H1 (cell line): ENCODE data around the gene MLPH. TPM values are rescaled to one million over a fixed set of nuclear protein-coding genes. Genes with fewer than 3 reads are reported as not detected.

ENCODE experiments used
- CTCF ChIA-PET: fragments of 300-600 bp; sonication (Branson Sonifier 250); formaldehyde crosslinking; loops from one replicate; lab custom pipeline; 2021; ENCODE audit not compliant: partially characterized antibody; lab: Charles Lee
- POLR2A ChIA-PET: fragments of 300-600 bp; sonication (Branson Sonifier 250); formaldehyde crosslinking; loops from one replicate; lab custom pipeline; 2021; ENCODE audit warnings: inconsistent platforms; ENCODE audit not compliant: partially characterized antibody; lab: Charles Lee
- DNase-seq, 2 experiments: peaks; one replicate each; pipeline versions ENCODE4 v3.0.0 to v3.0.0-alpha.2; 2010 to 2022; ENCODE audit warnings: low spot score in 2 of 2, low read depth in 1 of 2, mixed read lengths in 1 of 2
- FAIRE-seq: peaks from 2 replicates; lab custom pipeline; 2011; peaks lifted over from hg19 to GRCh38; lab: Jason Lieb, UNC
- H2AFZ ChIP-seq: 2 replicates; pipeline ENCODE4 v1.8.1; 2012; ENCODE audit warnings: low read length, inconsistent platforms
- H2AK5ac ChIP-seq: 2 replicates; pipeline ENCODE4 v1.6.1; 2013; ENCODE audit warnings: low read depth, low read length
- H2BK120ac ChIP-seq: replicated peaks from 2 replicates; pipeline ENCODE3; 2013; ENCODE audit warnings: low read depth, low read length, inconsistent platforms
- H2BK12ac ChIP-seq: 2 replicates; pipeline ENCODE4 v1.6.1; 2013; ENCODE audit warnings: low read depth, low read length
- H2BK15ac ChIP-seq: 2 replicates; pipeline ENCODE4 v1.6.1; 2013; ENCODE audit warnings: low read length
- H2BK20ac ChIP-seq: 2 replicates; pipeline ENCODE4 v1.6.1; 2013; ENCODE audit warnings: low read length
- H2BK5ac ChIP-seq: 2 replicates; pipeline ENCODE4 v1.6.1; 2013; ENCODE audit warnings: low read depth, low read length
- H3K14ac ChIP-seq: 2 replicates; pipeline ENCODE4 v1.6.1; 2013; ENCODE audit warnings: inconsistent platforms; ENCODE audit not compliant: insufficient read length
- H3K18ac ChIP-seq: 2 replicates; pipeline ENCODE4 v1.6.1; 2013; ENCODE audit warnings: low read length; ENCODE audit errors: extremely low read depth
- H3K23ac ChIP-seq: 2 replicates; pipeline ENCODE4 v1.6.1; 2013; ENCODE audit warnings: inconsistent platforms; ENCODE audit not compliant: insufficient read length
- H3K23me2 ChIP-seq: 2 replicates; pipeline ENCODE4 v1.6.1; 2013; ENCODE audit warnings: low read depth, low read length
- H3K27ac ChIP-seq: 2 replicates; pipeline ENCODE4 v1.6.1; 2011; ENCODE audit warnings: low read depth, low read length, inconsistent platforms
- H3K27me3 ChIP-seq, 4 experiments: replicated peaks in 1 of 4; 1 replicate in 1 of 4; 2 replicates in 3 of 4; pipeline versions ENCODE4 v1.6.1 to v1.8.1; 2011 to 2013; ENCODE audit warnings: low read length in 3 of 4, mild to moderate bottlenecking in 3 of 4, inconsistent platforms in 2 of 4, mixed read lengths in 2 of 4, moderate library complexity in 1 of 4; ENCODE audit not compliant: control insufficient read depth in 3 of 4, insufficient read depth in 3 of 4; ENCODE audit errors: extremely low read depth in 1 of 4
- H3K36me3 ChIP-seq, 4 experiments: 2 replicates each; pipeline versions ENCODE4 v1.6.1 to v1.8.1; 2011 to 2013; ENCODE audit warnings: mild to moderate bottlenecking in 4 of 4, low read length in 3 of 4, moderate library complexity in 2 of 4, control low read depth in 1 of 4, inconsistent platforms in 1 of 4; ENCODE audit not compliant: insufficient read depth in 4 of 4, control insufficient read depth in 2 of 4
- H3K4ac ChIP-seq: replicated peaks from 2 replicates; pipeline ENCODE3; 2013; ENCODE audit warnings: low read length, low read depth, mixed read lengths, inconsistent platforms; ENCODE audit not compliant: insufficient read length
- H3K4me1 ChIP-seq, 4 experiments: replicated peaks in 1 of 4; 1 replicate in 1 of 4; 2 replicates in 3 of 4; pipeline versions ENCODE4 v1.6.1 to v1.8.1; 2011 to 2013; ENCODE audit warnings: low read length in 3 of 4, inconsistent platforms in 2 of 4, mixed read lengths in 1 of 4; ENCODE audit not compliant: insufficient read depth in 4 of 4, control insufficient read depth in 3 of 4
- H3K4me2 ChIP-seq, 2 experiments: 2 replicates each; pipeline versions ENCODE4 v1.6.1 to v1.8.1; 2011 to 2013; ENCODE audit warnings: low read depth in 2 of 2, low read length in 2 of 2, control low read depth in 1 of 2, inconsistent platforms in 1 of 2, mild to moderate bottlenecking in 1 of 2; ENCODE audit not compliant: insufficient read depth in 1 of 2
- H3K4me3 ChIP-seq, 4 experiments: fragments of 200-600, 300-600 bp in 1 of 4; sonication (generic), shearing (Covaris generic), sonication (Bioruptor Twin) in 1 of 4; 2 replicates each; pipeline versions ENCODE4 v1.5.1 to v1.8.1; 2011 to 2016; ENCODE audit warnings: low read length in 4 of 4, low read depth in 3 of 4, control low read depth in 2 of 4, inconsistent platforms in 2 of 4, mild to moderate bottlenecking in 2 of 4, mixed read lengths in 1 of 4, moderate library complexity in 1 of 4; ENCODE audit not compliant: insufficient read depth in 2 of 4; ENCODE audit errors: extremely low read depth in 1 of 4
- H3K56ac ChIP-seq: replicated peaks from 2 replicates; pipeline ENCODE3; 2013; ENCODE audit warnings: low read depth, mild to moderate bottlenecking, mixed read lengths, low read length, inconsistent platforms; ENCODE audit not compliant: insufficient read length
- H3K79me1 ChIP-seq: 2 replicates; pipeline ENCODE4 v1.6.1; 2013; ENCODE audit warnings: low read depth, low read length, control low read depth
- H3K79me2 ChIP-seq, 2 experiments: 2 replicates each; pipeline versions ENCODE4 v1.6.1 to v1.8.1; 2012 to 2013; ENCODE audit warnings: low read length in 2 of 2, mild to moderate bottlenecking in 2 of 2, inconsistent platforms in 1 of 2; ENCODE audit not compliant: insufficient read depth in 2 of 2, control insufficient read depth in 1 of 2
- H3K9ac ChIP-seq, 4 experiments: replicated peaks in 1 of 4; 1 replicate in 1 of 4; 2 replicates in 3 of 4; pipeline versions ENCODE4 v1.6.1 to v1.8.1; 2011 to 2013; ENCODE audit warnings: low read depth in 3 of 4, low read length in 3 of 4, control low read depth in 2 of 4, mild to moderate bottlenecking in 2 of 4, moderate library complexity in 2 of 4, inconsistent platforms in 1 of 4; ENCODE audit errors: extremely low read depth in 1 of 4
- H3K9me3 ChIP-seq, 2 experiments: 2 replicates each; pipeline versions ENCODE4 v1.6.1 to v1.8.1; 2012 to 2013; ENCODE audit warnings: mild to moderate bottlenecking in 2 of 2, moderate library complexity in 2 of 2, control low read depth in 1 of 2, inconsistent platforms in 1 of 2, low read depth in 1 of 2, low read length in 1 of 2, mixed read lengths in 1 of 2; ENCODE audit not compliant: insufficient read depth in 2 of 2
- H4K20me1 ChIP-seq, 2 experiments: replicated peaks in 1 of 2; 2 replicates each; pipeline versions ENCODE3 to v1.8.1; 2011 to 2013; ENCODE audit warnings: inconsistent platforms in 2 of 2, low read length in 2 of 2, mild to moderate bottlenecking in 1 of 2; ENCODE audit not compliant: insufficient read depth in 2 of 2, control insufficient read depth in 1 of 2
- H4K5ac ChIP-seq: 2 replicates; pipeline ENCODE4 v1.6.1; 2013; ENCODE audit warnings: low read length, low read depth, mixed read lengths, inconsistent platforms; ENCODE audit not compliant: insufficient read length
- H4K8ac ChIP-seq: 2 replicates; pipeline ENCODE4 v1.8.0; 2013; ENCODE audit warnings: mild to moderate bottlenecking, moderate library complexity, low read length, inconsistent platforms; ENCODE audit not compliant: insufficient read depth; ENCODE audit errors: extremely low read depth
- H4K91ac ChIP-seq: replicated peaks from 2 replicates; pipeline ENCODE3; 2013; ENCODE audit warnings: low read length, mixed read lengths, inconsistent platforms; ENCODE audit not compliant: insufficient read length
- POLR2AphosphoS5 ChIP-seq: IDR thresholded peaks from 2 replicates; pipeline ENCODE4 v1.6.1; 2011; ENCODE audit warnings: low read depth, low read length
- SIX5 ChIP-seq: IDR thresholded peaks from 2 replicates; pipeline ENCODE4 v1.6.1; 2011; ENCODE audit warnings: mild to moderate bottlenecking, low read depth, low read length
- WGBS, 2 experiments: shearing (Covaris generic) in 1 of 2; methylation state at CpG; one replicate each; pipeline versions ENCODE4 v1.1.6 to v1.1.7; 2013 to 2015; ENCODE audit warnings: low lambda C conversion rate in 2 of 2, mixed read lengths in 2 of 2, inconsistent platforms in 1 of 2, low coverage in 1 of 2, missing lambda C conversion rate in 1 of 2; ENCODE audit not compliant: insufficient replicate concordance in 2 of 2, insufficient coverage in 1 of 2, insufficient read length in 1 of 2; ENCODE audit errors: extremely low coverage in 1 of 2, missing lambda C conversion rate in 1 of 2; 5-methylcytosine and 5-hydroxymethylcytosine counted together
- polyA plus RNA-seq, 7 experiments: library from polyadenylated mRNA; depleted of rRNA in 3 of 7; stranded (reverse) in 5 of 7; unstranded in 2 of 7; fragments of >200 nt in 5 of 7; fragments of 200-250 nt in 2 of 7; gene quantifications; 1 replicate in 5 of 7; 2 replicates in 1 of 7; 4 replicates in 1 of 7; pipeline versions ENCODE4 v1.2.1 to v1.2.3, GENCODE V29; 2011 to 2013; ENCODE audit warnings: missing spikeins in 2 of 7, mixed read lengths in 2 of 7
- total RNA-seq: library from RNA; stranded (reverse); fragmentation: NEBNext Ultra II Directional; extraction: Animal tissue kit (Norgen Biotek cat#: 25700); gene quantifications from 2 replicates; pipeline ENCODE4 v1.2.1, GENCODE V29; 2021

Gene MLPH
- total and polyA plus RNA-seq, 2 of the 8 experiments (the other 6 are each of a cell fraction or from before 2014, with no cell fraction given) = 12.7 to 17.0 TPM

- Histone ChIP-seq H3K23me2 (no peaks in the 10 kb centered on the region), H3K27ac (no peak overlapping the region), H3K18ac (no peak overlapping the region), H3K4me2 (no peak overlapping the region), H2BK120ac (no peak overlapping the region), H3K4me1 (no peaks in the 10 kb centered on the region; a peak in 1 of 7 replicates), H3K14ac (no peak overlapping the region), H3K27me3 (no peaks in the 10 kb centered on the region), H2AK5ac (no peak overlapping the region), H3K9ac (no peak overlapping the region), H4K91ac (no peak overlapping the region), H4K8ac (no peak overlapping the region), H2BK15ac (no peak overlapping the region), H3K56ac (no peak overlapping the region), H2BK20ac (no peak overlapping the region), H3K4me3 (no peak overlapping the region), H4K5ac (no peak overlapping the region), H3K79me2 (no peaks in the 10 kb centered on the region), H3K36me3 (peaks cover 0 to 10% (median 0%) of the 10 kb centered on the region in 4 experiments; a peak in 2 of 8 replicates), H2BK5ac (no peak overlapping the region), H3K4ac (no peak overlapping the region), H3K79me1 (peaks cover 3% of the 10 kb centered on the region; the same call in 1 of the 2 replicates), H3K23ac (no peak overlapping the region), H4K20me1 (no peaks in the 10 kb centered on the region), H2AFZ (no peak overlapping the region), H2BK12ac (no peak overlapping the region), H3K9me3 (no peaks in the 10 kb centered on the region)
- POLR2A ChIA-PET = interaction anchor here (0.6 to 1.5 kb wide), 4 partner anchors 8 to 365 kb away, joined by 3 to 5 read pairs (median 3); no protein-coding TSS in a partner anchor
- FAIRE-seq = no peak
- WGBS, 2 experiments = 89% methylated on average over 12 of the region's 12 CpGs; no CpG with 5 or more reads in 1 of the 2 experiments
- TF ChIP-seq SIX5 (no peak), POLR2AphosphoS5 (peak; percentile 75)
- CTCF ChIA-PET = interaction anchor here (0.8 to 2.4 kb wide), 6 partner anchors 10 to 91 kb away, joined by 3 to 11 read pairs (median 4); no protein-coding TSS in a partner anchor
- no peak for DNase-seq
Observed at GRCh38 chr2:237530472-237531433, 43.7 kb downstream of the MLPH start.
